Erythroblast (primary cell): Measurements from ENCODE around the gene SDF4.

Source experiments
- GATA1 ChIP-seq: IDR thresholded peaks from 2 replicates; pipeline ENCODE4 v1.6.1; 2011; ENCODE audit warnings: low read depth, mild to moderate bottlenecking, control low read depth, low read length, moderate library complexity
- POLR2A ChIP-seq: IDR thresholded peaks from 2 replicates; pipeline ENCODE4 v1.6.1; 2011; ENCODE audit warnings: mild to moderate bottlenecking, low read length

DNA sequence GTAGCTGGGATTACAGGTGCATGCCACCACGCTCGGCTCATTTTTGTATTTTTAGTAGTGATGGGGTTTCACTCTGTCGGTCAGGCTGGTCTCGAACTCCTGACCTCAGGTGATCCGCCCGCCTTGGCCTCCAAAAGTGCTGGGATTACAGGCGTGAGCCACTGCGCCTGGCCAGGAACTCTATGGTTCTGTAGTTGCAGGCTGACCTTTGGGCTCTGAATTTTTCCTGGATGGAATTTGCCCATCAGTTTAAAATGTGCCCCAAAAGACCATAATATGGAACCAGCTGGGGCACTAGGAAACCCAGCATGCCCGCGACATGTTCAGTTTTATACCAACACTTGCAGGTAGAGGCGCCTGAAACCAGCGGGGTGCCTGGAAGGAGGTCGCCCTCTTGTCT, 46.8 kb upstream of the SDF4 start:
- no peak for TF ChIP-seq POLR2A
- no peak for TF ChIP-seq GATA1
